HG03520 (cell line): Measurements from ENCODE around the gene GAN.

Source experiments
- ATAC-seq: cut with Tn5 transposase; IDR thresholded peaks from one replicate; pipeline ENCODE4 v1.9.1; 2021; ENCODE audit warnings: mild to moderate bottlenecking, moderate library complexity; ENCODE audit not compliant: unreplicated experiment

Gene GAN

GRCh38 chr16:81349608-81350305 lies 35.0 kb downstream of the GAN start:
- no peak for ATAC-seq

GRCh38 chr16:81350306-81350615 lies 35.5 kb downstream of the GAN start:
- ATAC-seq, result no peak

- no peak for ATAC-seq
These were observed 39.1 kb downstream of the GAN start for GRCh38 chr16:81353895-81354294.

GRCh38 chr16:81357711-81358260 lies 43.0 kb downstream of the GAN start:
- no peak for ATAC-seq

GRCh38 chr16:81358860-81359259 lies 44.1 kb downstream of the GAN start:
- ATAC-seq, result no peak

GRCh38 chr16:81360135-81360534 lies 45.4 kb downstream of the GAN start:
- no peak for ATAC-seq

GRCh38 chr16:81365731-81366130 lies 51.0 kb downstream of the GAN start:
- ATAC-seq, result no peak

GRCh38 chr16:81366316-81366932 lies 51.7 kb downstream of the GAN start:
- ATAC-seq, result no peak

GRCh38 chr16:81367821-81368220 lies 53.1 kb downstream of the GAN start:
- no peak for ATAC-seq

GRCh38 chr16:81369888-81370504 lies 55.2 kb downstream of the GAN start:
- no peak for ATAC-seq

- no peak for ATAC-seq
These were observed 56.3 kb downstream of the GAN start for GRCh38 chr16:81371106-81371505.

- ATAC-seq, result no peak
These were observed 59.8 kb downstream of the GAN start for GRCh38 chr16:81374550-81374949.

GRCh38 chr16:81376880-81377279 lies 62.1 kb downstream of the GAN start:
- ATAC-seq, result no peak

GRCh38 chr16:81378049-81378448 lies 63.3 kb downstream of the GAN start:
- ATAC-seq, result no peak

GRCh38 chr16:81380932-81381331 lies 66.2 kb downstream of the GAN start:
- ATAC-seq, result no peak

GRCh38 chr16:81384006-81384405 lies 69.2 kb downstream of the GAN start:
- ATAC-seq, result no peak

GRCh38 chr16:81385031-81385756 lies 70.4 kb downstream of the GAN start:
- no peak for ATAC-seq

GRCh38 chr16:81388357-81388756 lies 73.6 kb downstream of the GAN start:
- ATAC-seq, result no peak

- ATAC-seq, result no peak
These were observed 76.1 kb downstream of the GAN start for GRCh38 chr16:81390840-81391239.

GRCh38 chr16:81392011-81392410 lies 77.2 kb downstream of the GAN start:
- ATAC-seq, result no peak

- ATAC-seq, result no peak
These were observed 79.7 kb downstream of the GAN start for GRCh38 chr16:81394416-81394815.
